Neural crest cell (in vitro differentiated cells): ENCODE data around the gene IRF3. TPM values are rescaled to one million over a fixed set of nuclear protein-coding genes. Genes with fewer than 3 reads are reported as not detected.

Source experiments
- DNase-seq: peaks from one replicate; pipeline ENCODE4 v3.0.0; 2021; ENCODE audit warnings: low read depth, mixed read lengths, low spot score
- H3K27ac Mint-ChIP-seq: one replicate; pipeline ENCODE4 v1.8.0; 2021; ENCODE audit warnings: mild to moderate bottlenecking, mixed read lengths; ENCODE audit not compliant: unreplicated experiment
- H3K27me3 Mint-ChIP-seq: 2 replicates; pipeline ENCODE4 v1.8.0; 2021; ENCODE audit warnings: low read depth, mild to moderate bottlenecking, mixed read lengths
- H3K36me3 Mint-ChIP-seq: 2 replicates; pipeline ENCODE4 v1.8.0; 2021; ENCODE audit warnings: low read depth, mild to moderate bottlenecking, mixed read lengths
- H3K4me1 Mint-ChIP-seq: 2 replicates; pipeline ENCODE4 v1.8.0; 2021; ENCODE audit warnings: mixed read lengths
- H3K4me3 Mint-ChIP-seq: one replicate; pipeline ENCODE4 v1.8.0; 2021; ENCODE audit warnings: mild to moderate bottlenecking, mixed read lengths
- H3K9me3 Mint-ChIP-seq: 2 replicates; pipeline ENCODE4 v1.8.0; 2021; ENCODE audit warnings: mixed read lengths
- CTCF ChIP-seq: fragments of 200-600 bp; sonication (generic); conservative IDR thresholded peaks from 2 replicates; pipeline ENCODE4 v1.5.0; 2021; ENCODE audit warnings: antibody characterized with exemption, mild to moderate bottlenecking
- total RNA-seq: library from RNA; stranded (reverse); gene quantifications from 2 replicates; pipeline ENCODE4 v1.2.1, GENCODE V29; 2021

IRF3 gene
- total RNA-seq, 1 donor from 2014 or later: 76.0 TPM

DNA sequence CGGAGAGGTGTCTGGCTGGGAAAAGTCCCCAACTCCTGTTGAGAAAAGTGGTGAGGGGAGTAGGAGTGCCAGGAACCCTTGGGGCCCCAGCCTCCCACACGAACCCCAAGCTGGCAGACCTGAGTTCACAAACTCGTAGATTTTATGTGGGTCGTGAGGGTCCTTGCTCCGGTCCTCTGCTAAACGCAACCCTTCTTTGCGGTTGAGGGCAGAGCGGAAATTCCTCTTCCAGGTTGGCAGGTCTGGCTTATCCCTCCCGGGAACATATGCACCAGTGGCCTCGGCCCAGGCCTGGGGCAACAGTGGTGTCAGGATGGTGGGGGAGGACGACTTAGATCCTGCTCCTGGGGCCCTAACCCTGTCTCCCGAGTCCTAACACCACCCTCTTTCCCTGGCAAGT lies 2.4 kb downstream of the IRF3 start:
- peaks cover 37% of the 10 kb centered on the region for H3K4me1 Mint-ChIP-seq
- no peaks in the 10 kb centered on the region for H3K9me3 Mint-ChIP-seq
- peaks cover 9% of the 10 kb centered on the region for H3K36me3 Mint-ChIP-seq
- peaks cover 10% of the 10 kb centered on the region for H3K27me3 Mint-ChIP-seq
- no peak for DNase-seq
- H3K4me3 Mint-ChIP-seq: peak overlapping the region; percentile 64
- no peak for TF ChIP-seq CTCF
- no peak overlapping the region for H3K27ac Mint-ChIP-seq

- TF ChIP-seq CTCF: no peak
- Mint-ChIP-seq H3K4me1 (peaks cover 31% of the 10 kb centered on the region), H3K27me3 (peaks cover 10% of the 10 kb centered on the region), H3K4me3 (peak overlapping the region; percentile 23), H3K36me3 (peaks cover 9% of the 10 kb centered on the region), H3K9me3 (no peaks in the 10 kb centered on the region), H3K27ac (no peak overlapping the region)
- no peak for DNase-seq
Measured at GRCh38 chr19:49662011-49662410, 3.6 kb downstream of the IRF3 start.

DNA sequence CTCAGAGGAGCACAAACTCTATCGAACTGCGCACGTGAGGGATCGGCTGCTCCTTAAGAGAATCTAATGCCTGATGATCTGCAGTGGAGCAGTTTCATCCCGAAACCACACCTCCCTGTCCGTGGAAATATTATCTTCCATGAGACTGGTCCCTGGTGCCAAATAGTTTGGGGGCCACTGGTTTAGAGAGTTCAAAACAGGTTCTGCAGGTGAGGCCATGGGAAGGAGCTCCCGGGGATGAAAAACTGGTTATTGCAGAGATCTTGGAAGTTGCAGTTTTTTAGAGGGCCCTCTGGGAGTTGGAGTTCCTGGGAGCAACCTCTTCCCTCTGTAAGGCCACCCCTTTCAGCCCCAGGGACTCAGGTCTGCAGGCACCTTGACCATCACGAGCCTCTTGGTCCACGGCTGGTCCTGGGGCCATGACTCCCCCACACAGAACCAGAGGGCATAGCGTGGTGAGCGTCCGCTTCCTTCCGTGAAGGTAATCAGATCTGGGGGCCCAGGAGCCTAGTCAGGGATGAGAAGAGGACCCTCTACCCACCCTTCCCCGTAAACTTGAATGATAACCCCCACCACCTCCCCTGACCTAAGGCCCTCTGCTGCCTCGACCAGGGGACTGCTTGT lies 5.2 kb downstream of the IRF3 start:
- Mint-ChIP-seq H3K4me3 (peak overlapping the region; percentile 61), H3K27ac (no peak overlapping the region), H3K9me3 (no peaks in the 10 kb centered on the region), H3K27me3 (peaks cover 6% of the 10 kb centered on the region), H3K36me3 (peaks cover 12% of the 10 kb centered on the region), H3K4me1 (peaks cover 17% of the 10 kb centered on the region)
- DNase-seq: no peak
- no peak for TF ChIP-seq CTCF

DNA sequence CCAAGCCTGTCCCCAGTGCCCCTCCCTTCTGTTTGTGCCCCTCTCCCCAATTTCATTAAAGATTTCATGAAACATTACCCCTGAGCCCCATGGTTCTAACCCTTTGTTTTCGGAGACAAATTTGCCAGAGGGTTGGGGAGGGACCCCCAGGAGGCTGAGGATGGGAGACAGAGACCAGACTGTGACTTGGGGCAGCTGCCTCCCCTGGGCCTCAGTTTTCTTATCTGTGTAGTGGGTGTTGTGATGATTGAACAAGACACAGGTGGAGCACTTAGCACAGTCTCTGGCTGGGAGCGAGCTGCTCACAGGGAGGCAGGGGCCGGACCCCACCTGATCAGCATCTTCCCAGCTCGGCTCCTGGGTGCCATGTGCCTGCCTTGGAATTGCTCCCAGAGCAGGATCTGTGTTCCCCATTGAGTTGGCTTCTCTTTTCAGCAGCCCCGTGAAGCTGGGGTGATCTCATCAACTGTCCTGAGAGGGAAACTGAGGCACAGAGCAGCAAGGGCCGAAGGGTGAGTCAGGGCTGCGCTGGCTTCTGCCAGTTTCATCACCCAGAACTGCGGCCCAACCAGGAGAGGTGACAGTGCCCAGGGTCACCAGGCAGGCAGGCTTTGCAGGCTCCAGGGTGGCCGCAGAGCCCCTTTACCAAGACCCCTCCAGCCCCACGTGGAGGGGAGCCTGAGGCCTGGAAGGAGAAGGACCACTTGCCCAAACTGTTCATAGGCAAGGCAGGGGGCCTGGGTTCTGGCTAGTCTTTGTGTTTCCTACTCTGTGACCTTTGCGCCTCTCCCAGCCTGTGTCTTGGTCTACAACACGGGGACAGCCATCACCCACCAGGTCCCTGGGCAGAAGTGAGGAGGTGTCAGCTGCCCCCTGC lies 6.9 kb downstream of the IRF3 start:
- TF ChIP-seq CTCF: no peak
- DNase-seq: no peak
- Mint-ChIP-seq H3K36me3 (peaks cover 10% of the 10 kb centered on the region), H3K27ac (no peak overlapping the region), H3K4me1 (peaks cover under 1% of the 10 kb centered on the region), H3K27me3 (no peaks in the 10 kb centered on the region), H3K9me3 (no peaks in the 10 kb centered on the region), H3K4me3 (no peak overlapping the region)

GRCh38 chr19:49658139-49658517 lies 7.5 kb downstream of the IRF3 start:
- TF ChIP-seq CTCF: no peak
- Mint-ChIP-seq H3K4me3 (no peak overlapping the region), H3K36me3 (peaks cover 10% of the 10 kb centered on the region), H3K27ac (no peak overlapping the region), H3K4me1 (no peaks in the 10 kb centered on the region), H3K27me3 (no peaks in the 10 kb centered on the region), H3K9me3 (no peaks in the 10 kb centered on the region)
- no peak for DNase-seq
